SK-N-MC (cell line): ENCODE measurements around the gene RANBP3.

Experiments used
- EZH2 ChIP-seq: fragments of 200-600 bp; sonication (generic); IDR thresholded peaks from one replicate; pipeline ENCODE4 v1.6.1; 2017; ENCODE audit warnings: antibody characterized with exemption
- FOXP2 ChIP-seq: optimal IDR thresholded peaks from 2 replicates; pipeline ENCODE3; 2011; ENCODE audit warnings: mild to moderate bottlenecking, moderate library complexity; ENCODE audit not compliant: insufficient read depth; ENCODE audit errors: extremely low read length, control extremely low read depth

- no peak for TF ChIP-seq EZH2
- TF ChIP-seq FOXP2 = no peak
Measured at GRCh38 chr19:5931251-5931650, 46.7 kb downstream of the RANBP3 start.
